Keratinocyte (primary cell): ENCODE measurements around the gene TRPC4. TPM values are rescaled to one million over a fixed set of nuclear protein-coding genes. Genes with fewer than 3 reads are reported as not detected.

Experiments used
- DNase-seq: peaks from one replicate; pipeline ENCODE4 v3.0.0-alpha.2; 2011; ENCODE audit warnings: low read depth, missing footprints, low spot score
- FAIRE-seq: peaks from 2 replicates; lab custom pipeline; 2011; peaks lifted over from hg19 to GRCh38; lab: Jason Lieb, UNC
- H2AFZ ChIP-seq: 2 replicates; pipeline ENCODE4 v1.6.0; 2012; ENCODE audit warnings: low read length, control low read depth, inconsistent platforms; ENCODE audit not compliant: control insufficient read depth
- H3K27ac ChIP-seq: 2 replicates; pipeline ENCODE4 v1.5.1; 2011; ENCODE audit warnings: low read length; ENCODE audit not compliant: control insufficient read depth, insufficient read depth
- H3K27me3 ChIP-seq: 3 replicates; pipeline ENCODE4 v1.6.0; 2011; ENCODE audit warnings: low read length; ENCODE audit not compliant: control insufficient read depth, insufficient read depth; ENCODE audit errors: extremely low read depth
- H3K36me3 ChIP-seq, 2 experiments: 2 replicates in 1 of 2; 3 replicates in 1 of 2; pipeline ENCODE4 v1.5.1; 2011; ENCODE audit warnings: low read length in 2 of 2, mild to moderate bottlenecking in 1 of 2; ENCODE audit not compliant: control insufficient read depth in 2 of 2, insufficient read depth in 2 of 2; ENCODE audit errors: extremely low read depth in 1 of 2
- H3K4me1 ChIP-seq: 3 replicates; pipeline ENCODE4 v1.5.1; 2011; ENCODE audit warnings: low read length; ENCODE audit not compliant: control insufficient read depth, insufficient read depth; ENCODE audit errors: extremely low read depth
- H3K4me2 ChIP-seq: 3 replicates; pipeline ENCODE4 v1.6.0; 2011; ENCODE audit warnings: low read depth, low read length; ENCODE audit not compliant: control insufficient read depth, insufficient read depth; ENCODE audit errors: extremely low read depth
- H3K4me3 ChIP-seq, 3 experiments: fragments of 200-600 bp in 1 of 3; sonication (generic) in 1 of 3; 2 replicates in 2 of 3; 3 replicates in 1 of 3; pipeline ENCODE4 v1.5.1; 2011 to 2016; ENCODE audit warnings: low read length in 3 of 3, mild to moderate bottlenecking in 3 of 3, control low read depth in 2 of 3, inconsistent platforms in 1 of 3, low read depth in 1 of 3, mixed read lengths in 1 of 3, mixed run types in 1 of 3, moderate library complexity in 1 of 3; ENCODE audit not compliant: control insufficient read depth in 2 of 3, insufficient read depth in 2 of 3; ENCODE audit errors: extremely low read depth in 1 of 3
- H3K79me2 ChIP-seq: 2 replicates; pipeline ENCODE4 v1.6.0; 2012; ENCODE audit warnings: low read length; ENCODE audit not compliant: control insufficient read depth, insufficient read depth
- H3K9ac ChIP-seq: 3 replicates; pipeline ENCODE4 v1.6.0; 2011; ENCODE audit warnings: low read length; ENCODE audit not compliant: control insufficient read depth, insufficient read depth; ENCODE audit errors: extremely low read depth
- H3K9me1 ChIP-seq: 3 replicates; pipeline ENCODE4 v1.6.0; 2011; ENCODE audit warnings: low read length; ENCODE audit not compliant: control insufficient read depth, insufficient read depth; ENCODE audit errors: extremely low read depth
- H3K9me3 ChIP-seq: 2 replicates; pipeline ENCODE4 v1.5.1; 2012; ENCODE audit warnings: low read depth, low read length; ENCODE audit not compliant: control insufficient read depth
- H4K20me1 ChIP-seq: 3 replicates; pipeline ENCODE4 v1.6.0; 2011; ENCODE audit warnings: low read length; ENCODE audit not compliant: control insufficient read depth, insufficient read depth; ENCODE audit errors: extremely low read depth
- CTCF ChIP-seq, 3 experiments: IDR thresholded peaks in 1 of 3; conservative IDR thresholded peaks in 1 of 3; optimal IDR thresholded peaks in 1 of 3; 2 replicates in 2 of 3; 3 replicates in 1 of 3; pipeline versions ENCODE3 to v1.5.1; 2011; ENCODE audit warnings: low read length in 3 of 3, mild to moderate bottlenecking in 3 of 3, moderate library complexity in 2 of 3, control low read depth in 1 of 3, inconsistent platforms in 1 of 3; ENCODE audit not compliant: insufficient read depth in 2 of 3; ENCODE audit errors: extremely low read depth in 1 of 3
- EZH2 ChIP-seq: IDR thresholded peaks from one replicate; pipeline ENCODE4 v1.6.1; 2012; ENCODE audit warnings: inconsistent platforms, mild to moderate bottlenecking, low read length, moderate library complexity
- dilution Hi-C: fragments of 300-500 bp; cut with MboI; formaldehyde crosslinking; loops from one replicate; pipeline ENCODE4 v1.7.0; 2020; ENCODE audit warnings: low sequenced_read_pairs; ENCODE audit not compliant: extremely low pct_ligation_motif_present
- polyA plus RNA-seq, 5 experiments: library from polyadenylated mRNA; depleted of rRNA in 3 of 5; stranded (reverse) in 3 of 5; stranded (forward) in 1 of 5; unstranded in 1 of 5; fragments of >200 nt; gene quantifications; 1 replicate in 1 of 5; 2 replicates in 3 of 5; 3 replicates in 1 of 5; pipeline versions ENCODE4 v1.2.1 to v1.2.3, GENCODE V29; 2011 to 2012; ENCODE audit warnings: missing spikeins in 2 of 5, low read depth in 1 of 5, low replicate concordance in 1 of 5

TRPC4 gene
- polyA plus RNA-seq, 1 donor (not counting 4 experiments of a cell fraction or from before 2014, with no cell fraction given), result not detected

- no peak for TF ChIP-seq CTCF (optimal IDR thresholded peaks at IDR 0.05 in 1 of 3, IDR thresholded peaks at IDR 0.05 in 1 of 3, conservative IDR thresholded peaks at IDR 0.05 in 1 of 3; ENCODE audit: extremely low read depth in 1 of 3, insufficient read depth in 2 of 3, low read length in 3 of 3)
- TF ChIP-seq EZH2, result no peak
- Histone ChIP-seq H2AFZ (no peak overlapping the region), H3K79me2 (no peaks in the 10 kb centered on the region), H4K20me1 (no peaks in the 10 kb centered on the region), H3K4me3 (no peak overlapping the region), H3K9me1 (no peaks in the 10 kb centered on the region), H3K4me2 (no peak overlapping the region), H3K36me3 (no peaks in the 10 kb centered on the region), H3K4me1 (no peaks in the 10 kb centered on the region), H3K27ac (no peak overlapping the region), H3K9me3 (no peaks in the 10 kb centered on the region), H3K27me3 (no peaks in the 10 kb centered on the region), H3K9ac (no peak overlapping the region)
- FAIRE-seq (no peak), DNase-seq (no peak)
- dilution Hi-C loops, result no loop called here
Observed at GRCh38 chr13:37735293-37735692, 134.3 kb downstream of the TRPC4 start.

GRCh38 chr13:37729876-37730275 lies 139.7 kb downstream of the TRPC4 start:
- Histone ChIP-seq H3K9me1 (no peaks in the 10 kb centered on the region), H3K4me1 (no peaks in the 10 kb centered on the region), H3K9ac (no peak overlapping the region), H3K27ac (no peak overlapping the region), H4K20me1 (no peaks in the 10 kb centered on the region), H3K4me3 (no peak overlapping the region), H3K36me3 (no peaks in the 10 kb centered on the region), H3K79me2 (no peaks in the 10 kb centered on the region), H3K4me2 (no peak overlapping the region), H3K27me3 (no peaks in the 10 kb centered on the region), H2AFZ (no peak overlapping the region), H3K9me3 (no peaks in the 10 kb centered on the region)
- no peak for DNase-seq
- dilution Hi-C loops, result no loop called here
- no peak for TF ChIP-seq EZH2
- FAIRE-seq, result no peak
